ENCODE data around the gene SET. TPM values are rescaled to one million over a fixed set of nuclear protein-coding genes. Genes with fewer than 3 reads are reported as not detected.
A peak's percentile ranks its signal among the peaks of the same experiment; 100 is the strongest.

Gene SET
- total RNA-seq, 4 donors from 2014 or later, result 72.3 to 148 (median 83.9) TPM

- DNase-seq, result peak in 1 of 3 donors; percentile 46
- Histone ChIP-seq H3K27me3 (no peaks in the 10 kb centered on the region), H3K36me3 (no peaks in the 10 kb centered on the region), H3K4me1 (peaks cover 0 to 6% (median 2%) of the 10 kb centered on the region in 4 donors), H3K4me3 (no peak overlapping the region), H3K9me3 (no peaks in the 10 kb centered on the region), H3K27ac (no peak overlapping the region)
- no peak for TF ChIP-seq POLR2A (IDR thresholded peaks at IDR 0.05)
Measured at GRCh38 chr9:128705051-128705965, 16.3 kb downstream of the SET start.

- Histone ChIP-seq H3K4me1 (peaks cover 0 to 6% (median 2%) of the 10 kb centered on the region in 4 donors), H3K27ac (no peak overlapping the region), H3K27me3 (no peaks in the 10 kb centered on the region), H3K9me3 (no peaks in the 10 kb centered on the region), H3K4me3 (no peak overlapping the region), H3K36me3 (no peaks in the 10 kb centered on the region)
- TF ChIP-seq CTCF (IDR thresholded peaks at IDR 0.05) (no peak), POLR2A (IDR thresholded peaks at IDR 0.05) (no peak)
- peak in 1 of 3 donors; percentile 19 for DNase-seq
Measured at GRCh38 chr9:128706045-128706444, 17.0 kb downstream of the SET start.

GRCh38 chr9:128706671-128707381 is 17.8 kb downstream of the SET start:
- no peak overlapping the region for H3K4me3 ChIP-seq
- H3K9me3 ChIP-seq, result no peaks in the 10 kb centered on the region
- H3K4me1 ChIP-seq, result peaks cover 0 to 6% (median 2%) of the 10 kb centered on the region in 4 donors
- peak in 1 of 3 donors; percentile 38 for DNase-seq
- no peaks in the 10 kb centered on the region for H3K27me3 ChIP-seq
- TF ChIP-seq CTCF (IDR thresholded peaks at IDR 0.05), result no peak
- TF ChIP-seq POLR2A (IDR thresholded peaks at IDR 0.05), result no peak
- H3K36me3 ChIP-seq, result no peaks in the 10 kb centered on the region
- no peak overlapping the region for H3K27ac ChIP-seq

DNA sequence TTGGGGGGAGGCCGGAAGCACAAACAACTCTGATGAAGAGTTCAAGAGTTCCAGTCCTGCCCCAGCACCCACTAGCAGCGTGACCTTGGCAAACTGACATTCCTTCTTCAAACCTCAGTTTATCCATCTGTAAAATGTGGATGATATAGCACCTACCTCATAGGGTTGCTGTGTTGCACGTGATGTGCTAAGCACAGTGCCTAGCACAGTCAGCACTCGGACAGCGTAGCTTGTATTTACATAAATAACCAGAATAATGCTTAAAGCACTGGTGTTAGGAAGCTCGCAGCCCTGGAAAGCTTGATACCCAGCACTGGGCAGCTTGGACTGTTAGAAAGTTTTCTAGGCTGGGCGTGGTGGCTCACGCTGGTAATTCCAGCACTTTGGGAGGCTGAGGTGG is 18.4 kb downstream of the SET start:
- no peak for TF ChIP-seq POLR2A (IDR thresholded peaks at IDR 0.05)
- no peak for TF ChIP-seq CTCF (IDR thresholded peaks at IDR 0.05)
- DNase-seq, result peak in 1 of 3 donors; percentile 7
- Histone ChIP-seq H3K27ac (no peak overlapping the region), H3K4me1 (peaks cover 0 to 6% (median 0%) of the 10 kb centered on the region in 4 donors), H3K27me3 (no peaks in the 10 kb centered on the region), H3K9me3 (no peaks in the 10 kb centered on the region), H3K36me3 (no peaks in the 10 kb centered on the region), H3K4me3 (no peak overlapping the region)

GRCh38 chr9:128712451-128713410 is 23.7 kb downstream of the SET start:
- DNase-seq, result peak in 1 of 3 donors; percentile 39
- TF ChIP-seq CTCF (IDR thresholded peaks at IDR 0.05) (no peak), POLR2A (IDR thresholded peaks at IDR 0.05) (no peak)
- no peaks in the 10 kb centered on the region for H3K9me3 ChIP-seq

More at GRCh38 chr9:128712451-128713410, 23.7 kb downstream of the SET start:
- Histone ChIP-seq H3K4me1 (no peaks in the 10 kb centered on the region), H3K4me3 (no peak overlapping the region), H3K27ac (no peak overlapping the region), H3K36me3 (no peaks in the 10 kb centered on the region), H3K27me3 (no peaks in the 10 kb centered on the region)

Measured in Peyer's patch (tissue), 4 donors.